ENCODE data around the gene OTOL1. TPM values are rescaled to one million over a fixed set of nuclear protein-coding genes. Genes with fewer than 3 reads are reported as not detected.

The OTOL1 gene
- total and polyA plus RNA-seq, 2 experiments from 2014 or later, result not detected

GRCh38 chr3:161510510-161511260 lies 14.1 kb downstream of the OTOL1 start:
- Histone ChIP-seq H3K36me3 (no peaks in the 10 kb centered on the region), H3K4me3 (no peak overlapping the region), H3K27me3 (no peaks in the 10 kb centered on the region), H3K4me1 (ENCODE audit: low read depth) (no peaks in the 10 kb centered on the region), H3K27ac (no peak overlapping the region), H3K9me3 (ENCODE audit: low read depth) (no peaks in the 10 kb centered on the region)
- no peak for TF ChIP-seq CTCF (IDR thresholded peaks at IDR 0.05; ENCODE audit: low read depth, low read length)
- no peak for DNase-seq (ENCODE audit: low read depth in 1 of 2, low spot score in 1 of 2)

- no peak for TF ChIP-seq CTCF (IDR thresholded peaks at IDR 0.05; ENCODE audit: low read depth, low read length)
- no peaks in the 10 kb centered on the region for H3K9me3 ChIP-seq (ENCODE audit: low read depth)
These were observed 27.3 kb downstream of the OTOL1 start for GRCh38 chr3:161523916-161524315.

GRCh38 chr3:161531930-161532329 lies 35.3 kb downstream of the OTOL1 start:
- no peak for TF ChIP-seq CTCF (IDR thresholded peaks at IDR 0.05; ENCODE audit: low read depth, low read length)
- Histone ChIP-seq H3K27me3 (no peaks in the 10 kb centered on the region), H3K9me3 (ENCODE audit: low read depth) (no peaks in the 10 kb centered on the region), H3K4me3 (no peak overlapping the region), H3K27ac (no peak overlapping the region), H3K4me1 (ENCODE audit: low read depth) (no peaks in the 10 kb centered on the region), H3K36me3 (no peaks in the 10 kb centered on the region)
- DNase-seq (ENCODE audit: low read depth in 1 of 2, low spot score in 1 of 2), result no peak

More at GRCh38 chr3:161523916-161524315, 27.3 kb downstream of the OTOL1 start:
- H3K27me3 ChIP-seq, result no peaks in the 10 kb centered on the region
- H3K4me1 ChIP-seq (ENCODE audit: low read depth), result no peaks in the 10 kb centered on the region
- no peak overlapping the region for H3K4me3 ChIP-seq
- H3K27ac ChIP-seq, result no peak overlapping the region
- no peak for DNase-seq (ENCODE audit: low read depth in 1 of 2, low spot score in 1 of 2)
- no peaks in the 10 kb centered on the region for H3K36me3 ChIP-seq

- no peak overlapping the region for H3K4me3 ChIP-seq
- H3K27me3 ChIP-seq, result no peaks in the 10 kb centered on the region
- H3K36me3 ChIP-seq, result no peaks in the 10 kb centered on the region
- TF ChIP-seq CTCF (IDR thresholded peaks at IDR 0.05; ENCODE audit: low read depth, low read length), result no peak
- H3K4me1 ChIP-seq (ENCODE audit: low read depth), result no peaks in the 10 kb centered on the region
- H3K27ac ChIP-seq, result no peak overlapping the region
- no peaks in the 10 kb centered on the region for H3K9me3 ChIP-seq (ENCODE audit: low read depth)
- no peak for DNase-seq (ENCODE audit: low read depth in 1 of 2, low spot score in 1 of 2)
These were observed 44.0 kb downstream of the OTOL1 start for GRCh38 chr3:161540594-161540993.

- Histone ChIP-seq H3K9me3 (ENCODE audit: low read depth) (no peaks in the 10 kb centered on the region), H3K4me3 (no peak overlapping the region), H3K27ac (no peak overlapping the region), H3K36me3 (no peaks in the 10 kb centered on the region), H3K4me1 (ENCODE audit: low read depth) (no peaks in the 10 kb centered on the region), H3K27me3 (no peaks in the 10 kb centered on the region)
- TF ChIP-seq CTCF (IDR thresholded peaks at IDR 0.05; ENCODE audit: low read depth, low read length), result no peak
- DNase-seq (ENCODE audit: low read depth in 1 of 2, low spot score in 1 of 2), result no peak
These were observed 49.2 kb downstream of the OTOL1 start for GRCh38 chr3:161545824-161546223.

Measured in cardiac muscle cell (in vitro differentiated cells and primary cell).